IPS-18a (cell line): ENCODE data around the gene MTMR3.

ENCODE experiments used
- H3K27ac ChIP-seq: one replicate; pipeline ENCODE4 v1.5.1; 2013; ENCODE audit warnings: low read length
- H3K27me3 ChIP-seq: one replicate; pipeline ENCODE4 v1.6.1; 2013; ENCODE audit warnings: mild to moderate bottlenecking, low read length; ENCODE audit not compliant: control insufficient read depth, insufficient read depth
- H3K36me3 ChIP-seq: one replicate; pipeline ENCODE4 v1.6.1; 2013; ENCODE audit warnings: low read depth, low read length; ENCODE audit not compliant: control insufficient read depth
- H3K4me1 ChIP-seq: one replicate; pipeline ENCODE4 v1.6.1; 2013; ENCODE audit warnings: low read depth, low read length; ENCODE audit not compliant: control insufficient read depth
- H3K4me3 ChIP-seq: one replicate; pipeline ENCODE4 v1.5.1; 2013; ENCODE audit warnings: low read length
- H3K9ac ChIP-seq: one replicate; pipeline ENCODE4 v1.6.1; 2013; ENCODE audit warnings: mild to moderate bottlenecking, low read length, moderate library complexity
- H3K9me3 ChIP-seq: one replicate; pipeline ENCODE4 v1.6.1; 2013; ENCODE audit warnings: low read depth, low read length; ENCODE audit not compliant: control insufficient read depth

MTMR3 gene

DNA sequence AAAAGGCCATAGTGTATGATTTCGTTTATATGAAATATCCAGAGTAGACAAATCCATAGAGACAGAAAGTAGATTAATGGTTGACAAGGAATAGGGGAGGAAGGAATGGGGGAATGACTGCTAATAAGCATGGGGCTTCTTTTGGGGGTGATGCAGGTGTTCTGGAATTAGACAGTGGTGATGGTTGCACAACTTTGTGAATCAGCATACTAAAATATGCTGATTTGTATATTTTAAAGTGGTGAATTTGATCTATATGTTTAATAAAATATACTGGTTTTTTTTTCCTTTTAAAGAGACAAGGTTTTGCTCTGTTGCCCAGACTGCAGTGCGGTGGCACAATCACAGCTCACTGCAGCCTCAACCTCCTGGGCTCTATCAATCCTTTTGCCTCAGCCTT, 190.8 kb downstream of the MTMR3 start:
- Histone ChIP-seq H3K36me3 (no peaks in the 10 kb centered on the region), H3K4me3 (no peak overlapping the region), H3K9ac (no peak overlapping the region), H3K27ac (no peak overlapping the region), H3K27me3 (no peaks in the 10 kb centered on the region), H3K9me3 (no peaks in the 10 kb centered on the region), H3K4me1 (peaks cover 3% of the 10 kb centered on the region)

DNA sequence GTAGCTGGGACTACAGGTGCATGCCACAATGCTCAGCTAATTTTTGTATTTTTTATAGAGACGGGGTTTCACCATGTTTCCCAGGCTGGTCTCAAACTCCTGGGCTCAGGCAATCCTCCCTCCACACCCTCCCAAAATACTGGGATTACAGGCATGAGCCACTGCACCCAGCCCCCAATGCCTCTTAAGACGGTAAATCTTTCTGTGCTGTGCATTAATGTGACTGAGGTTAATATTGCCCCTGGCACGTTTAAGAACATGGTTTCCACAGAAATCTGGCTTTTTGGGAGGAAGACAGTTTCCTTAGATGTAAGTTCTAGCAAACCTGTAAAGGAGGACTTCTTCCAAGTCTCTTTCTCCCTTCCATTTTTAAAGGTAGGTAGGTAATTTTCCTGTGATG, 191.2 kb downstream of the MTMR3 start:
- Histone ChIP-seq H3K9me3 (no peaks in the 10 kb centered on the region), H3K4me1 (peaks cover 4% of the 10 kb centered on the region), H3K27me3 (no peaks in the 10 kb centered on the region)

DNA sequence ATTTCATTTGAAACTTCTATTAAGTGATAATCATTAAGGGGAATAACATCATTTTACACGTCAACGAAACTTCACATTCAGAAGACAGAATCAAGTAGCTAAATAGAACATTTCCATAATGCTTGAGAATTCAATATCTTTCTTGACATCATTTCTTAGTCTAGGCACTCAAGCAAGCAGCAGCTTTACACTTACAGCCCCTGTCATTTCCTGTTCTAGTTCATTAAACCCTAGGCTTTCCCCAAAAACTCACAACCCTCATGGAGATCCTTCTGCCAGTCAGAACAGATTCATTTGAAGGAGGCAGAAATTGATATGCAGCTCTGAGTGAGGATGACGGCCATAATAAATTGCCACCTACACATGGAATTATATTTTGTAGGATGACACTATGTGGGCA, 192.0 kb downstream of the MTMR3 start:
- Histone ChIP-seq H3K27ac (no peak overlapping the region), H3K9ac (no peak overlapping the region), H3K4me1 (peaks cover 4% of the 10 kb centered on the region), H3K4me3 (no peak overlapping the region), H3K27me3 (no peaks in the 10 kb centered on the region), H3K9me3 (no peaks in the 10 kb centered on the region), H3K36me3 (no peaks in the 10 kb centered on the region)

More for the DNA sequence above, 191.2 kb downstream of the MTMR3 start:
- Histone ChIP-seq H3K4me3 (no peak overlapping the region), H3K9ac (no peak overlapping the region), H3K27ac (no peak overlapping the region), H3K36me3 (no peaks in the 10 kb centered on the region)

DNA sequence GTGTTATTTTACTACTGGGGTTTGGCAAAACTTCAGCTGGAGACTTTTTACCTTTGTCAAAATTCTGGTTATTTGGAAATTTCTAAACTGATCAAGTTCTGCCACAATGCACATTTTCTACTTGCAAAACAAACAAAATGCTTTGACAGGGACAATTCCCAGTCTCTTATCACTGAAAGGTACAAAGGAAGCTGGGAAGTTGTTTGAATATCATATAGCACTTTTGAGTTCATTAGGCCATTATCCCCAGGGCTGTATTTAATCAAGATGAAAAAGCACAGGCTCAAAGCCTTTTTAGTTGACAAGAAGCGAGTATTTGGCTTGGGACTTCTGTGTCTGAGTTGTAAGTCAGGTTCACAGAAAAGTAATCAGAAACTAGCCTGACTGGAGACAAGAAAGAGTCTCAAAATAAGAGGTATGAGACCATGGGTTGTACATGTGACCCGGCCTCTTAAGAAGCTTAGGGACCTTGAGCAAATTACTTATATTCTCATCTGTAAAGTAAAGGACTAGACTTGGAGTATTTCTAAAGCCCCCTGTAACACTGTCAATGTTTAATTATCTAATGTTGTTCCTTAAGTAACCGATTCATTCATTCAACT, 194.4 kb downstream of the MTMR3 start:
- Histone ChIP-seq H3K27me3 (peaks cover 10% of the 10 kb centered on the region), H3K9ac (no peak overlapping the region), H3K36me3 (no peaks in the 10 kb centered on the region), H3K9me3 (no peaks in the 10 kb centered on the region), H3K4me1 (peaks cover 10% of the 10 kb centered on the region), H3K27ac (no peak overlapping the region), H3K4me3 (no peak overlapping the region)

DNA sequence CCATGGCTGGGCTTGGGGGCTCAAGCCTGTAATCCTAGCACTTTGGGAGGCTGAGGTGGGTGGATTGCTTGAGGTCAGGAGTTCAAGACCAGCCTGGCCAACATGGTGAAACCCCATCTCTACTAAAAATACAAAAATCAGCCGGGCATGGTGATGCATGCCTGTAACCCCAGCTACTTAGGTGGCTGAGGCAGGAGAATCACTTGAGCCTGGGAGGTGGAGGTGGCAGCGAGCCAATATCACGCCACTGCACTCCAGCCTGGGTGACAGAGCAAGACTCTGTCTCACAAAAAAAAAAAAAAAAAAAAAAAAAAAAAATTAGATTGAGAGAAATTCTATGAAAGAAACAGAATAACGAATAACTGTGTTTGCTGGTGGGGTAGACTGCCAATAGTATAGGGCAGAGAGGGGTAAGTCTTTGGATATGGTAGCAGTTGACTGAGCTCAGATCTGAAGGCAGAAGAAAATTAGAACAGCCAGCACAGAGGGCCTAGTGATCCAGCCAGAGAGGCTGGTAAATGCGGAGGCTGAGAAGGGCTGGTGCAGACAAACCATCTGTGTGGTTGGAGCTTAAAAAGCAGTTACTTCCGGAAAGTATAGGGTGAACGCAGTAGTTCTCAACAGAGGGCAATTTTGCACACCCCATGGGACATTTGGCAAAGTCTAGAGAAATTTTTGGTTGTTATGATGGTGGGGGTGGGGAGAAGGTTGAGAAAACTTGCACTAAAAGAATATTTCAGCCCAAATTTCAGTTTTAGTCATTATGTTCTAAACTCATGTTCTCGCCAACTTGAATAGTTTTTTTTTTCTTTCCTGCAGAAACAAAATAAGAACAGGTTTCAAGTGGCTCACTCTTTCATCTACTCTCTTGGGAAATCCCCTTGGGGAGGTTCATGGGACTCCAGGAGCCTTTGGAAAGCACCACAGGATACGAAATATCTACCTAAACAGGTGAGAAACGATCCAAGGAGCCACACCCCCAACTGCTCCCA, 195.6 kb downstream of the MTMR3 start:
- no peak overlapping the region for H3K4me3 ChIP-seq
- peaks cover 10% of the 10 kb centered on the region for H3K27me3 ChIP-seq
- H3K27ac ChIP-seq: no peak overlapping the region
- H3K36me3 ChIP-seq: no peaks in the 10 kb centered on the region
- peaks cover 10% of the 10 kb centered on the region for H3K4me1 ChIP-seq
- no peak overlapping the region for H3K9ac ChIP-seq
- no peaks in the 10 kb centered on the region for H3K9me3 ChIP-seq

DNA sequence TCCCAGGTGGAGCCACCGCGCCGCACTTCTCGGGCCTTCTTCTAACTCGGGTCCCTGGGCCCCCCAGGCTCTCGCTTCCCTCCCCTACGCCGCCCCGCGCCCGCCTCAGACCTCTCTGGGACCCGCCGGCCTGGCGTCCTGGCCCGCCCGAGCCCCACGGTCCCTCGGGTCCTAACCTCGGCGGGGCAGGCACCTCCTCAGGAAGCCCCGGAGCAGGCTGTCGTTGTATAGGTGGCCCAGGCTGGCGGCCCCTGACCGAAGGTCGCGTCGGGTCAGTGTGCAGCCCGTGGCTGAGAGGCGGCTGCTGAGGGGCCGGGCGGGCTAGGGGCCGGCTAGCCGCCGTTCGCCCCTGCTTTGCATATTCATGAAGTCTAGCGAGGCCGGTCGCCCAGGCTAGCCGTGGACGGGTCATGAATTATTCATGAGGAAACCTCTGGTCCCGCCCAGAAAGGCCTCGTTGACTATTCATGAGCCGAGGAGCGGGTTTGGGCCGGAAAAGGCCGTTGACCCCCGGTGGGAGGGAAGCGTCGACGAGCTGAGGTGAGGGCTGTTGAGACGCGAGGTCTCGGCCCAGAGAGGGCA, 197.1 kb downstream of the MTMR3 start, which contains the start of gene HORMAD2:
Gene HORMAD2 (plus strand): TSS at position 513 of the 582 bp plus-strand sequence. CDS start 13,489 bp downstream, outside the sequence.
- Histone ChIP-seq H3K9me3 (no peaks in the 10 kb centered on the region), H3K4me3 (peak within 1 kb of the TSS; percentile 54), H3K27me3 (peaks cover 10% of the 10 kb centered on the region)

More for the DNA sequence above, 197.1 kb downstream of the MTMR3 start, which contains the start of gene HORMAD2:
- no peak within 1 kb of the TSS for H3K9ac ChIP-seq
- peaks cover 10% of the 10 kb centered on the region for H3K4me1 ChIP-seq
- no peak within 1 kb of the TSS for H3K27ac ChIP-seq
- H3K36me3 ChIP-seq: no peaks in the 10 kb centered on the region
